K562 (cell line): ENCODE results near the gene BEST2. TPM values are rescaled to one million over a fixed set of nuclear protein-coding genes. Genes with fewer than 3 reads are reported as not detected.

Experiments used
- BDP1 ChIP-seq: IDR thresholded peaks from 3 replicates; pipeline ENCODE4 v1.6.1; 2011; ENCODE audit not compliant: insufficient read length, insufficient read depth
- GATAD2B ChIP-seq: fragments of 450-650 bp; IDR thresholded peaks from 2 replicates; pipeline ENCODE4 v1.6.1; 2017; ENCODE audit warnings: mild to moderate bottlenecking, borderline replicate concordance
- HNRNPL ChIP-seq: fragments of 200-400 bp; formaldehyde crosslinking; IDR thresholded peaks from 2 replicates; pipeline ENCODE4 v1.6.1; 2017; ENCODE audit warnings: low read depth, mild to moderate bottlenecking, low read length
- PHF8 ChIP-seq: fragments of 200-600 bp; sonication (generic); IDR thresholded peaks from 2 replicates; pipeline ENCODE4 v1.6.1; 2012; ENCODE audit warnings: mixed run types, mild to moderate bottlenecking, inconsistent platforms, low read length, moderate library complexity, borderline replicate concordance
- ZC3H8 ChIP-seq: fragments of 450-650 bp; IDR thresholded peaks from 2 replicates; pipeline ENCODE4 v1.6.1; 2017
- ZNF354B ChIP-seq: fragments of 250-450 bp; sonication (Bioruptor Pico); IDR thresholded peaks from 2 replicates; pipeline ENCODE4 v1.4.0; 2020
- polyA plus RNA-seq, 8 experiments: library from polyadenylated mRNA; depleted of rRNA in 4 of 8; stranded (reverse) in 5 of 8; unstranded in 3 of 8; fragments of >200 nt; fragmentation: Nextera tagmentation in 2 of 8; fragmentation: Illumina TruSeq in 1 of 8; extraction: Ambion mirVana in 2 of 8; extraction: Trizol in 1 of 8; gene quantifications; 2 replicates each; pipeline versions ENCODE4 v1.2.1 to v1.2.3, GENCODE V29; 2011 to 2014; ENCODE audit warnings: inconsistent platforms in 1 of 8, missing spikeins in 1 of 8
- total RNA-seq, 7 experiments: library from RNA; depleted of rRNA in 6 of 7; stranded (reverse); fragments of >200 nt in 6 of 7; fragmentation: Illumina TruSeq in 2 of 7; extraction: Trizol in 2 of 7; gene quantifications; 2 replicates each; pipeline versions ENCODE4 v1.2.1 to v1.2.3, GENCODE V29; 2011 to 2021; ENCODE audit warnings: low replicate concordance in 1 of 7
- TF ChIP-seq, protein P1 (sequence below): fragments of 450-650 bp; IDR thresholded peaks from 2 replicates; pipeline ENCODE4 v1.6.1; 2014; ENCODE audit warnings: low read depth, mild to moderate bottlenecking, moderate library complexity, borderline replicate concordance
- TF ChIP-seq, protein P2 (sequence below): IDR thresholded peaks from 2 replicates; pipeline ENCODE4 v1.6.1; 2012; ENCODE audit warnings: low read depth, low read length, improper control_type of control experiment, borderline replicate concordance
- TF ChIP-seq, protein P3 (sequence below): fragments of 200-600 bp; sonication (generic); IDR thresholded peaks from one replicate; pipeline ENCODE4 v1.6.1; 2012; ENCODE audit warnings: mild to moderate bottlenecking, low read depth, low read length, inconsistent platforms
- TF ChIP-seq, protein P4 (sequence below): fragments of 250-450 bp; sonication (Bioruptor Pico); IDR thresholded peaks from 2 replicates; pipeline ENCODE4 v1.5.0; 2022; ENCODE audit warnings: mild to moderate bottlenecking

Gene BEST2
- total and polyA plus RNA-seq, 9 of the 15 experiments (the other 6 are each of a cell fraction or from before 2014, with no cell fraction given) = not detected

DNA sequence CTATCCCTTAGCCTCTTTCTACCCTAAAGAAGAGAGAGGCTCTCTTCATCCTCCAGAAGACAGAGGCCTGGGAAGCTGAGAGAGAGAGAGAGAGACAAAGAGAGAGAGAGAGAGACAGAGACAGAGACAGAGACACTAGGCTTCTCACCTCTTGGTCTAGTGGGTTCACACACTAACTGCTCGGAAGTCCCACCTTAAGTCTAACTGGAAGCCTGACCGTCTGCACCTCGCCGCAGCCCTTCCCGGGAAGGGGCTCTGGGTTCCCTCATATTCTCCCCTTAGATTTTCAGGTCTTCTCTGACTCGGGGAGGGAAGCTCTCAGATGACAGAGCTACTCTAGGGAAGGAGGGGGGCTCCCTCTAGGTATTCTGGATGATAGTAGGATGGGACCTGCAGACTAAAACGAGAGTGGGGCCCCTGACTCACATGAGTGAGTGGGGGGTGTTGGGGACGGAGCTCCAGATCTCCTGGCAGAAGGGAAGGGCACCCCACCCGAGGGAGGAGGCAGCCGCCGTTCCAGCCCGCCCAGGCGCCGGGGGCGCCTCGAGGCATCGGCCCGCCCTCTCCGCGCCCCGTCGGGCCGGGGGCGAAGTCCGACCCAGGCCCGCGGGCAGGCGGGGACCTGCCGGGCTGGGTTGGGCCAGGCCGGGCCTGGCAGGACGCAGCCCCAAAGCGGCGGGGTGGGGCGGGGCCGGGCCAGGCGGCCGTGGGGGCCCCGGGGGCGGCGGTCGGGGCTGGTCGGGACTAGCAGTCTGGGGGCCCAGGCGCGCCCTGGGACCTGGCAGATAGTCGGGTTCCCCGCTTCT lies 37.7 kb downstream of the BEST2 start (continued):
- TF ChIP-seq, protein P1, sequence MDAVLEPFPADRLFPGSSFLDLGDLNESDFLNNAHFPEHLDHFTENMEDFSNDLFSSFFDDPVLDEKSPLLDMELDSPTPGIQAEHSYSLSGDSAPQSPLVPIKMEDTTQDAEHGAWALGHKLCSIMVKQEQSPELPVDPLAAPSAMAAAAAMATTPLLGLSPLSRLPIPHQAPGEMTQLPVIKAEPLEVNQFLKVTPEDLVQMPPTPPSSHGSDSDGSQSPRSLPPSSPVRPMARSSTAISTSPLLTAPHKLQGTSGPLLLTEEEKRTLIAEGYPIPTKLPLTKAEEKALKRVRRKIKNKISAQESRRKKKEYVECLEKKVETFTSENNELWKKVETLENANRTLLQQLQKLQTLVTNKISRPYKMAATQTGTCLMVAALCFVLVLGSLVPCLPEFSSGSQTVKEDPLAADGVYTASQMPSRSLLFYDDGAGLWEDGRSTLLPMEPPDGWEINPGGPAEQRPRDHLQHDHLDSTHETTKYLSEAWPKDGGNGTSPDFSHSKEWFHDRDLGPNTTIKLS = no peak
- TF ChIP-seq, protein P2, sequence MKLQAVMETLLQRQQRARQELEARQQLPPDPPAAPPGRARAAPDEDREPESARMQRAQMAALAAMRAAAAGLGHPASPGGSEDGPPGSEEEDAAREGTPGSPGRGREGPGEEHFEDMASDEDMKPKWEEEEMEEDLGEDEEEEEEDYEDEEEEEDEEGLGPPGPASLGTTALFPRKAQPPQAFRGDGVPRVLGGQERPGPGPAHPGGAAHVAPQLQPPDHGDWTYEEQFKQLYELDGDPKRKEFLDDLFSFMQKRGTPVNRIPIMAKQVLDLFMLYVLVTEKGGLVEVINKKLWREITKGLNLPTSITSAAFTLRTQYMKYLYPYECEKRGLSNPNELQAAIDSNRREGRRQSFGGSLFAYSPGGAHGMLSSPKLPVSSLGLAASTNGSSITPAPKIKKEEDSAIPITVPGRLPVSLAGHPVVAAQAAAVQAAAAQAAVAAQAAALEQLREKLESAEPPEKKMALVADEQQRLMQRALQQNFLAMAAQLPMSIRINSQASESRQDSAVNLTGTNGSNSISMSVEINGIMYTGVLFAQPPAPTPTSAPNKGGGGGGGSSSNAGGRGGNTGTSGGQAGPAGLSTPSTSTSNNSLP = no peak
- TF ChIP-seq, protein P3, sequence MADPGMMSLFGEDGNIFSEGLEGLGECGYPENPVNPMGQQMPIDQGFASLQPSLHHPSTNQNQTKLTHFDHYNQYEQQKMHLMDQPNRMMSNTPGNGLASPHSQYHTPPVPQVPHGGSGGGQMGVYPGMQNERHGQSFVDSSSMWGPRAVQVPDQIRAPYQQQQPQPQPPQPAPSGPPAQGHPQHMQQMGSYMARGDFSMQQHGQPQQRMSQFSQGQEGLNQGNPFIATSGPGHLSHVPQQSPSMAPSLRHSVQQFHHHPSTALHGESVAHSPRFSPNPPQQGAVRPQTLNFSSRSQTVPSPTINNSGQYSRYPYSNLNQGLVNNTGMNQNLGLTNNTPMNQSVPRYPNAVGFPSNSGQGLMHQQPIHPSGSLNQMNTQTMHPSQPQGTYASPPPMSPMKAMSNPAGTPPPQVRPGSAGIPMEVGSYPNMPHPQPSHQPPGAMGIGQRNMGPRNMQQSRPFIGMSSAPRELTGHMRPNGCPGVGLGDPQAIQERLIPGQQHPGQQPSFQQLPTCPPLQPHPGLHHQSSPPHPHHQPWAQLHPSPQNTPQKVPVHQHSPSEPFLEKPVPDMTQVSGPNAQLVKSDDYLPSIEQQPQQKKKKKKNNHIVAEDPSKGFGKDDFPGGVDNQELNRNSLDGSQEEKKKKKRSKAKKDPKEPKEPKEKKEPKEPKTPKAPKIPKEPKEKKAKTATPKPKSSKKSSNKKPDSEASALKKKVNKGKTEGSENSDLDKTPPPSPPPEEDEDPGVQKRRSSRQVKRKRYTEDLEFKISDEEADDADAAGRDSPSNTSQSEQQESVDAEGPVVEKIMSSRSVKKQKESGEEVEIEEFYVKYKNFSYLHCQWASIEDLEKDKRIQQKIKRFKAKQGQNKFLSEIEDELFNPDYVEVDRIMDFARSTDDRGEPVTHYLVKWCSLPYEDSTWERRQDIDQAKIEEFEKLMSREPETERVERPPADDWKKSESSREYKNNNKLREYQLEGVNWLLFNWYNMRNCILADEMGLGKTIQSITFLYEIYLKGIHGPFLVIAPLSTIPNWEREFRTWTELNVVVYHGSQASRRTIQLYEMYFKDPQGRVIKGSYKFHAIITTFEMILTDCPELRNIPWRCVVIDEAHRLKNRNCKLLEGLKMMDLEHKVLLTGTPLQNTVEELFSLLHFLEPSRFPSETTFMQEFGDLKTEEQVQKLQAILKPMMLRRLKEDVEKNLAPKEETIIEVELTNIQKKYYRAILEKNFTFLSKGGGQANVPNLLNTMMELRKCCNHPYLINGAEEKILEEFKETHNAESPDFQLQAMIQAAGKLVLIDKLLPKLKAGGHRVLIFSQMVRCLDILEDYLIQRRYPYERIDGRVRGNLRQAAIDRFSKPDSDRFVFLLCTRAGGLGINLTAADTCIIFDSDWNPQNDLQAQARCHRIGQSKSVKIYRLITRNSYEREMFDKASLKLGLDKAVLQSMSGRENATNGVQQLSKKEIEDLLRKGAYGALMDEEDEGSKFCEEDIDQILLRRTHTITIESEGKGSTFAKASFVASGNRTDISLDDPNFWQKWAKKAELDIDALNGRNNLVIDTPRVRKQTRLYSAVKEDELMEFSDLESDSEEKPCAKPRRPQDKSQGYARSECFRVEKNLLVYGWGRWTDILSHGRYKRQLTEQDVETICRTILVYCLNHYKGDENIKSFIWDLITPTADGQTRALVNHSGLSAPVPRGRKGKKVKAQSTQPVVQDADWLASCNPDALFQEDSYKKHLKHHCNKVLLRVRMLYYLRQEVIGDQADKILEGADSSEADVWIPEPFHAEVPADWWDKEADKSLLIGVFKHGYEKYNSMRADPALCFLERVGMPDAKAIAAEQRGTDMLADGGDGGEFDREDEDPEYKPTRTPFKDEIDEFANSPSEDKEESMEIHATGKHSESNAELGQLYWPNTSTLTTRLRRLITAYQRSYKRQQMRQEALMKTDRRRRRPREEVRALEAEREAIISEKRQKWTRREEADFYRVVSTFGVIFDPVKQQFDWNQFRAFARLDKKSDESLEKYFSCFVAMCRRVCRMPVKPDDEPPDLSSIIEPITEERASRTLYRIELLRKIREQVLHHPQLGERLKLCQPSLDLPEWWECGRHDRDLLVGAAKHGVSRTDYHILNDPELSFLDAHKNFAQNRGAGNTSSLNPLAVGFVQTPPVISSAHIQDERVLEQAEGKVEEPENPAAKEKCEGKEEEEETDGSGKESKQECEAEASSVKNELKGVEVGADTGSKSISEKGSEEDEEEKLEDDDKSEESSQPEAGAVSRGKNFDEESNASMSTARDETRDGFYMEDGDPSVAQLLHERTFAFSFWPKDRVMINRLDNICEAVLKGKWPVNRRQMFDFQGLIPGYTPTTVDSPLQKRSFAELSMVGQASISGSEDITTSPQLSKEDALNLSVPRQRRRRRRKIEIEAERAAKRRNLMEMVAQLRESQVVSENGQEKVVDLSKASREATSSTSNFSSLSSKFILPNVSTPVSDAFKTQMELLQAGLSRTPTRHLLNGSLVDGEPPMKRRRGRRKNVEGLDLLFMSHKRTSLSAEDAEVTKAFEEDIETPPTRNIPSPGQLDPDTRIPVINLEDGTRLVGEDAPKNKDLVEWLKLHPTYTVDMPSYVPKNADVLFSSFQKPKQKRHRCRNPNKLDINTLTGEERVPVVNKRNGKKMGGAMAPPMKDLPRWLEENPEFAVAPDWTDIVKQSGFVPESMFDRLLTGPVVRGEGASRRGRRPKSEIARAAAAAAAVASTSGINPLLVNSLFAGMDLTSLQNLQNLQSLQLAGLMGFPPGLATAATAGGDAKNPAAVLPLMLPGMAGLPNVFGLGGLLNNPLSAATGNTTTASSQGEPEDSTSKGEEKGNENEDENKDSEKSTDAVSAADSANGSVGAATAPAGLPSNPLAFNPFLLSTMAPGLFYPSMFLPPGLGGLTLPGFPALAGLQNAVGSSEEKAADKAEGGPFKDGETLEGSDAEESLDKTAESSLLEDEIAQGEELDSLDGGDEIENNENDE = no peak
- TF ChIP-seq GATAD2B = 0 out of 2 replicates have a peak, but pooled peaks have one; percentile 48
- no peak for TF ChIP-seq BDP1
- no peak for TF ChIP-seq HNRNPL
- TF ChIP-seq ZNF354B (CRISPR knock-in tag) = no peak
- TF ChIP-seq PHF8 = no peak; the same call in 1 of the 2 replicates
- TF ChIP-seq ZC3H8 = no peak
- TF ChIP-seq, protein P4, sequence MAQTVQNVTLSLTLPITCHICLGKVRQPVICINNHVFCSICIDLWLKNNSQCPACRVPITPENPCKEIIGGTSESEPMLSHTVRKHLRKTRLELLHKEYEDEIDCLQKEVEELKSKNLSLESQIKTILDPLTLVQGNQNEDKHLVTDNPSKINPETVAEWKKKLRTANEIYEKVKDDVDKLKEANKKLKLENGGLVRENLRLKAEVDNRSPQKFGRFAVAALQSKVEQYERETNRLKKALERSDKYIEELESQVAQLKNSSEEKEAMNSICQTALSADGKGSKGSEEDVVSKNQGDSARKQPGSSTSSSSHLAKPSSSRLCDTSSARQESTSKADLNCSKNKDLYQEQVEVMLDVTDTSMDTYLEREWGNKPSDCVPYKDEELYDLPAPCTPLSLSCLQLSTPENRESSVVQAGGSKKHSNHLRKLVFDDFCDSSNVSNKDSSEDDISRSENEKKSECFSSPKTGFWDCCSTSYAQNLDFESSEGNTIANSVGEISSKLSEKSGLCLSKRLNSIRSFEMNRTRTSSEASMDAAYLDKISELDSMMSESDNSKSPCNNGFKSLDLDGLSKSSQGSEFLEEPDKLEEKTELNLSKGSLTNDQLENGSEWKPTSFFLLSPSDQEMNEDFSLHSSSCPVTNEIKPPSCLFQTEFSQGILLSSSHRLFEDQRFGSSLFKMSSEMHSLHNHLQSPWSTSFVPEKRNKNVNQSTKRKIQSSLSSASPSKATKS = no peak
